HCT116 (cell line): ENCODE data around the gene OSER1. TPM values are rescaled to one million over a fixed set of nuclear protein-coding genes. Genes with fewer than 3 reads are reported as not detected.

ENCODE experiments used
- ATAC-seq: fragments of 200-7000 bp; cut with Tn5 transposase; 2 replicates; pipeline ENCODE4 v1.9.1; 2020; ENCODE audit warnings: mild to moderate bottlenecking, moderate library complexity
- BruUV-seq: library from RNA; stranded (reverse); fragments of 400-500 nt; replicated peaks from 2 replicates; lab custom pipeline; 2021; lab: Mats Ljungman, UMichigan
- CTCF ChIA-PET: fragments of 300-600 bp; sonication (Branson Sonifier 250); formaldehyde crosslinking; loops from one replicate; lab custom pipeline; 2021; ENCODE audit warnings: antibody characterized with exemption; lab: Charles Lee
- POLR2A ChIA-PET: fragments of 300-600, 350-600 bp; sonication (Branson Sonifier 250); formaldehyde crosslinking; loops from one replicate; lab custom pipeline; 2021; ENCODE audit warnings: antibody characterized with exemption; lab: Charles Lee
- RAD21 ChIA-PET, 2 experiments: fragments of 300-600 bp; sonication (Branson Sonifier 250); formaldehyde crosslinking; loops; one replicate each; lab custom pipeline; 2023; ENCODE audit warnings: low total read pairs in 2 of 2; ENCODE audit not compliant: uncharacterized antibody in 2 of 2, unreplicated experiment in 2 of 2, low non-redundant PET in 1 of 2; lab: Charles Lee
- DNase-seq: peaks from one replicate; pipeline ENCODE4 v3.0.0-alpha.2; 2010; ENCODE audit warnings: low read depth, low spot score
- H2AFZ ChIP-seq: fragments of 200-600 bp; shearing (Covaris generic), sonication (generic); 2 replicates; pipeline ENCODE4 v1.6.1; 2017; ENCODE audit warnings: low read depth, mixed run types, mixed read lengths, antibody characterized with exemption, low read length; ENCODE audit not compliant: poor library complexity, severe bottlenecking
- H3K27ac ChIP-seq: 2 replicates; pipeline ENCODE4 v1.5.1; 2012; ENCODE audit warnings: low read depth, low read length
- H3K27me3 ChIP-seq: fragments of 200-600 bp; sonication (generic); 2 replicates; pipeline ENCODE4 v1.6.1; 2016; ENCODE audit warnings: mixed run types, low read length, mixed read lengths; ENCODE audit not compliant: insufficient read depth
- H3K36me3 ChIP-seq, 2 experiments: fragments of 200-500 bp in 1 of 2; fragments of 200-600 bp in 1 of 2; sonication (Bioruptor generic) in 1 of 2; sonication (generic) in 1 of 2; 2 replicates each; pipeline versions ENCODE4 v1.5.1 to v1.6.1; 2014 to 2016; ENCODE audit warnings: low read length in 2 of 2, inconsistent platforms in 1 of 2, mixed read lengths in 1 of 2, mixed run types in 1 of 2; ENCODE audit not compliant: insufficient read depth in 2 of 2, control insufficient read depth in 1 of 2
- H3K4me1 ChIP-seq, 2 experiments: fragments of 200-600 bp in 1 of 2; sonication (generic) in 1 of 2; 2 replicates each; pipeline versions ENCODE4 v1.5.1 to v1.6.1; 2012 to 2017; ENCODE audit warnings: low read length in 2 of 2, inconsistent platforms in 1 of 2, mild to moderate bottlenecking in 1 of 2, mixed read lengths in 1 of 2, mixed run types in 1 of 2, moderate library complexity in 1 of 2; ENCODE audit not compliant: insufficient read depth in 2 of 2, control insufficient read depth in 1 of 2
- H3K4me2 ChIP-seq: fragments of 200-600 bp; sonication (generic); 2 replicates; pipeline ENCODE4 v1.6.1; 2017; ENCODE audit warnings: mixed run types, low read length, mixed read lengths
- H3K4me3 ChIP-seq, 2 experiments: fragments of 200-600 bp in 1 of 2; sonication (generic) in 1 of 2; replicated peaks in 1 of 2; 2 replicates each; pipeline ENCODE4 v1.5.1; 2011 to 2016; ENCODE audit warnings: low read length in 2 of 2, control low read depth in 1 of 2, low read depth in 1 of 2, mild to moderate bottlenecking in 1 of 2, mixed read lengths in 1 of 2, mixed run types in 1 of 2
- H3K79me2 ChIP-seq: fragments of 200-600 bp; sonication (generic); 2 replicates; pipeline ENCODE4 v1.6.1; 2017; ENCODE audit warnings: mild to moderate bottlenecking, mixed run types, low read length, moderate library complexity, mixed read lengths; ENCODE audit not compliant: insufficient read depth
- H3K9ac ChIP-seq: fragments of 200-600 bp; sonication (generic); 2 replicates; pipeline ENCODE4 v1.6.1; 2016; ENCODE audit warnings: low read length, mixed read lengths
- H3K9me2 ChIP-seq: fragments of 200-600 bp; sonication (generic), shearing (Covaris generic); 2 replicates; pipeline ENCODE4 v1.6.1; 2017; ENCODE audit warnings: mixed run types, mild to moderate bottlenecking, moderate library complexity; ENCODE audit not compliant: insufficient read depth
- H3K9me3 ChIP-seq, 2 experiments: fragments of 200-500 bp in 1 of 2; fragments of 200-600 bp in 1 of 2; sonication (Bioruptor generic) in 1 of 2; sonication (generic) in 1 of 2; 2 replicates each; pipeline ENCODE4 v1.6.1; 2014 to 2017; ENCODE audit warnings: low read length in 2 of 2, mixed read lengths in 2 of 2, inconsistent platforms in 1 of 2, low read depth in 1 of 2, mild to moderate bottlenecking in 1 of 2, mixed run types in 1 of 2, moderate library complexity in 1 of 2; ENCODE audit not compliant: control insufficient read depth in 1 of 2, insufficient read depth in 1 of 2
- H4K20me1 ChIP-seq: fragments of 200-600 bp; sonication (generic), shearing (Covaris generic); 2 replicates; pipeline ENCODE4 v1.6.1; 2017; ENCODE audit warnings: mixed run types, mild to moderate bottlenecking, moderate library complexity; ENCODE audit not compliant: insufficient read depth
- ATF3 ChIP-seq: IDR thresholded peaks from 2 replicates; pipeline ENCODE4 v1.6.1; 2012
- CBX3 ChIP-seq: IDR thresholded peaks from 2 replicates; pipeline ENCODE4 v1.6.1; 2012; ENCODE audit warnings: low read depth
- CTCF ChIP-seq, 3 experiments: fragments of 200-600 bp in 1 of 3; sonication (generic) in 1 of 3; IDR thresholded peaks in 2 of 3; conservative IDR thresholded peaks in 1 of 3; 2 replicates each; pipeline ENCODE4 v1.5.1; 2012 to 2017; ENCODE audit warnings: low read depth in 2 of 3, low read length in 2 of 3, antibody characterized with exemption in 1 of 3, borderline replicate concordance in 1 of 3, control low read depth in 1 of 3, mild to moderate bottlenecking in 1 of 3, mixed read lengths in 1 of 3, mixed run types in 1 of 3, moderate library complexity in 1 of 3; ENCODE audit not compliant: insufficient read depth in 1 of 3
- ELF1 ChIP-seq: IDR thresholded peaks from 2 replicates; pipeline ENCODE4 v1.6.1; 2012; ENCODE audit warnings: low read depth, borderline replicate concordance
- EZH2 ChIP-seq: fragments of 200-600 bp; sonication (generic); IDR thresholded peaks from 2 replicates; pipeline ENCODE4 v1.6.1; 2017; ENCODE audit warnings: antibody characterized with exemption, mixed run types
- POLR2A ChIP-seq: IDR thresholded peaks from 2 replicates; pipeline ENCODE4 v1.7.0; 2011; ENCODE audit warnings: borderline replicate concordance; ENCODE audit not compliant: insufficient read depth, insufficient read length; ENCODE audit errors: extremely low read depth
- POLR2AphosphoS5 ChIP-seq: IDR thresholded peaks from 2 replicates; pipeline ENCODE4 v1.6.1; 2011; ENCODE audit warnings: mild to moderate bottlenecking, low read depth, low read length, moderate library complexity
- RAD21 ChIP-seq: IDR thresholded peaks from 2 replicates; pipeline ENCODE4 v1.6.1; 2012; ENCODE audit warnings: low read depth, mild to moderate bottlenecking
- REST ChIP-seq: IDR thresholded peaks from 2 replicates; pipeline ENCODE4 v1.6.1; 2012; ENCODE audit warnings: low read depth
- SP1 ChIP-seq: IDR thresholded peaks from 2 replicates; pipeline ENCODE4 v1.6.1; 2012; ENCODE audit warnings: low read depth
- SRF ChIP-seq: IDR thresholded peaks from 2 replicates; pipeline ENCODE4 v1.6.1; 2012; ENCODE audit warnings: low read depth
- TCF7L2 ChIP-seq: IDR thresholded peaks from 2 replicates; pipeline ENCODE4 v1.7.0; 2011; ENCODE audit warnings: borderline replicate concordance, inconsistent platforms; ENCODE audit not compliant: insufficient read depth, insufficient read length; ENCODE audit errors: extremely low read depth
- ZBTB33 ChIP-seq: IDR thresholded peaks from 2 replicates; pipeline ENCODE4 v1.6.1; 2011; ENCODE audit warnings: mild to moderate bottlenecking, low read length, moderate library complexity; ENCODE audit not compliant: insufficient replicate concordance; ENCODE audit errors: extremely low read depth
- intact Hi-C: fragments of 100-400 bp; cut with micrococcal nuclease; formaldehyde crosslinking; loops from 2 replicates; pipeline ENCODE4 v1.10.0; 2022
- total RNA-seq: library from RNA; stranded (reverse); gene quantifications from one replicate; pipeline ENCODE4 v1.2.1, GENCODE V29; 2021; ENCODE audit not compliant: unreplicated experiment

The OSER1 gene
- total RNA-seq, 1 experiment from 2014 or later: 28.4 TPM

- intact Hi-C loops: no loop called here
- RAD21 ChIA-PET: no interaction called here
- H3K9me2 ChIP-seq: no peaks in the 10 kb centered on the region
- no peak overlapping the region for H3K27ac ChIP-seq
- no peak for TF ChIP-seq CBX3
- TF ChIP-seq ZBTB33: no peak
- no peak for TF ChIP-seq RAD21
- no peak for TF ChIP-seq REST
- no peak for TF ChIP-seq POLR2AphosphoS5
- no peak for TF ChIP-seq EZH2
- no peak for TF ChIP-seq TCF7L2
- TF ChIP-seq POLR2A: no peak
- no peak for TF ChIP-seq SP1
- no peak for TF ChIP-seq CTCF (IDR thresholded peaks at IDR 0.05 in 2 of 3, conservative IDR thresholded peaks at IDR 0.05 in 1 of 3; ENCODE audit: borderline replicate concordance in 1 of 3, insufficient read depth in 1 of 3, low read depth in 2 of 3, low read length in 2 of 3)
- TF ChIP-seq SRF: no peak
- TF ChIP-seq ELF1: no peak
- no peak for TF ChIP-seq ATF3
- TF ChIP-seq, all 23 proteins: peak for 0
- Histone ChIP-seq H3K79me2 (no peaks in the 10 kb centered on the region), H3K36me3 (no peaks in the 10 kb centered on the region), H3K9ac (no peak overlapping the region), H3K27me3 (no peaks in the 10 kb centered on the region), H3K4me1 (no peaks in the 10 kb centered on the region; a peak in 1 of 4 replicates), H3K4me3 (no peak overlapping the region), H2AFZ (no peak overlapping the region), H4K20me1 (no peaks in the 10 kb centered on the region), H3K9me3 (no peaks in the 10 kb centered on the region), H3K4me2 (no peak overlapping the region)
- DNase-seq: no peak
- ChIA-PET CTCF (interaction anchor here (0.9 to 6.9 kb wide), 8 partner anchors 10 to 464 kb away, joined by 3 to 114 read pairs (median 12); partner anchors contain the start of gene FITM2), POLR2A (interaction anchor here (0.7 kb wide), 2 partner anchors 169 to 837 kb away, joined by 3 read pairs; no protein-coding TSS in a partner anchor)
- no peak for ATAC-seq
- BruUV-seq: no TSS peak
Observed at GRCh38 chr20:44219170-44219730, 8.7 kb upstream of the OSER1 start.
